ENCODE data around the gene SERHL2.
A peak's percentile ranks its signal among the peaks of the same experiment; 100 is the strongest.
"Not testable (repeated sequence)": the region's sequence is repeated elsewhere in the genome, so short reads cannot be mapped to it uniquely, and the experiment has no call there.

Gene SERHL2

DNA sequence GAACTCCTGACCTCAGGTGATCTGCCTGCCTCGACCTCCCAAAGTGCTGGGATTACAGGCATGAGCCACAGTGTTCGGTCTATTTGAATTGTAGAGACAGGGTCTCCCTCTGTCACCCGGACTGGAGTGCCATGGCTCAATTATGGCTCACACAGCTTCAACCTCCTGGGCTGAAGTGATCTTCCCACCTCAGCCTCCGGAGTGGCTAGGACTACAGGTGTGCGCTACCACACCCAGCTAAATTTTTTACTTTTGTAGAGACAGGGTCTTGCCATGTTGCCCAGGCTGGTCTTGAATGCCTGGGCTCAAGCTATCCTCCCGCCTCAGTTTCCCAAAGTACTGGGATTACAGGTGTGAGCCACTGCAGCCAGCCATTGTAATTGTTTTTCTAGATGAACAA is 14.2 kb downstream of the SERHL2 start:
- H3K4me1 Mint-ChIP-seq (ENCODE audit: low read depth in 2 of 2); H3K4me3 Mint-ChIP-seq; DNase-seq; H3K27me3 Mint-ChIP-seq; H3K9me3 Mint-ChIP-seq; H3K27ac Mint-ChIP-seq; ATAC-seq (replicated peaks): not testable (repeated sequence)
- peaks cover 13% of the 10 kb centered on the region for H3K36me3 Mint-ChIP-seq (ENCODE audit: insufficient read depth)

DNA sequence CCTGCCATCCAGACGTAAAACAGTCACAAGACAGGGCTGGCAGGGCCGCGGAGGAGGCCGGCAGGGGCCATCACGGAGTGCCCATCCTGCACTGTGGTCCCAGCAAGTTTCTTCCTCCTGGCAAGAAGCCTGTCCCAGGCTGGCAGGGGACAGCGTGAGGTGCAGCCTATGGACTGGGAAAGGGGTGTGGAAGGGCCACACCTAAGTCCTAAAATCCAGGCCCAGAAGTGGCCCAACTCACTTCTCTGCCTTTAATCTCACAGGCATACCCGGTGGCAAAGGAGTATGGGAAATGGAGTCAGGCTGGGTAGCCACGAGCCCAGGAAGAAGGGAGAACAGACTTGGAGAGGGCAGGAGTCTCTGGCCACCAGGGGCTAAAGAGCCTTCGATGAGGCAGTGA is 16.8 kb downstream of the SERHL2 start:
- not testable (repeated sequence) for H3K4me3 Mint-ChIP-seq; H3K9me3 Mint-ChIP-seq; H3K27me3 Mint-ChIP-seq; ATAC-seq (replicated peaks); H3K4me1 Mint-ChIP-seq (ENCODE audit: low read depth in 2 of 2); DNase-seq
- H3K36me3 Mint-ChIP-seq (ENCODE audit: insufficient read depth): peaks cover 22% of the 10 kb centered on the region
- H3K27ac Mint-ChIP-seq: peak overlapping the region; percentile 41 to 72

DNA sequence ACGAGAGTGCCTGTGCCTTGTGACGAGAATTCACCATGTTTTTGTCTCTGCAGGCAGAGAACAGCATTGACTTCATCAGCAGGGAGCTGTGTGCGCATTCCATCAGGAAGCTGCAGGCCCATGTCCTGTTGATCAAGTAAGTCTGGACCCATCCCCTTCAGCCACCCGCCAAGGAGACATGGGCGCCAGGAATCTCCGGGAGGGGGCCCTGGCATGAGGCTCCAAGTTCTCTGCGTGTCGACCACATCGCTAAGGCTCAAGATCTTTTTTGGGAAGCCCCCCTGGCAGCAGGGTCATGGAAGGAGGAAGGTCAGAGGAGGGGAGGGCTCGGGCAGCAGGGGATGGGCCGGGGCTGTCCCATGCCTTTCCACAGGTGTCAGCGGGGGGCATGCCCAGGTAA is 17.3 kb downstream of the SERHL2 start:
- H3K4me1 Mint-ChIP-seq (ENCODE audit: low read depth in 2 of 2); H3K27ac Mint-ChIP-seq; H3K27me3 Mint-ChIP-seq; H3K9me3 Mint-ChIP-seq; DNase-seq; ATAC-seq (replicated peaks); H3K4me3 Mint-ChIP-seq: not testable (repeated sequence)
- peaks cover 22% of the 10 kb centered on the region for H3K36me3 Mint-ChIP-seq (ENCODE audit: insufficient read depth)

DNA sequence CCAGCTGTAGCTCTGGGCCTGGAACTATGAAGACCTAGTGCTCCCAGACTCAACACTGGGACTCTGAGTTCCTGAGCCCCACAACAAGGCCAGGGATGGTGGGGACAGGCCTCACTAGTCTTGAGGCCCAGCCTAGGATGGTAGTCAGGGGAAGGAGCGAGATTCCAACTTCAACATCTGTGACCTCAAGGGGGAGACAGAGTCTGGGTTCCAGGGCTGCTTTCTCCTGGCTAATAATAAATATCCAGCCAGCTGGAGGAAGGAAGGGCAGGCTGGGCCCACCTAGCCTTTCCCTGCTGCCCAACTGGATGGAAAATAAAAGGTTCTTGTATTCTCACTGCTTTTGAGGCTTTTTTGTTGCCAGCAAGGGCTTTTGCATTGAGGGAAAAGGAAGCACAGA is 20.3 kb downstream of the SERHL2 start:
- H3K36me3 Mint-ChIP-seq (ENCODE audit: insufficient read depth): peaks cover 42% of the 10 kb centered on the region
- H3K27ac Mint-ChIP-seq; H3K4me1 Mint-ChIP-seq (ENCODE audit: low read depth in 2 of 2): not testable (repeated sequence)

DNA sequence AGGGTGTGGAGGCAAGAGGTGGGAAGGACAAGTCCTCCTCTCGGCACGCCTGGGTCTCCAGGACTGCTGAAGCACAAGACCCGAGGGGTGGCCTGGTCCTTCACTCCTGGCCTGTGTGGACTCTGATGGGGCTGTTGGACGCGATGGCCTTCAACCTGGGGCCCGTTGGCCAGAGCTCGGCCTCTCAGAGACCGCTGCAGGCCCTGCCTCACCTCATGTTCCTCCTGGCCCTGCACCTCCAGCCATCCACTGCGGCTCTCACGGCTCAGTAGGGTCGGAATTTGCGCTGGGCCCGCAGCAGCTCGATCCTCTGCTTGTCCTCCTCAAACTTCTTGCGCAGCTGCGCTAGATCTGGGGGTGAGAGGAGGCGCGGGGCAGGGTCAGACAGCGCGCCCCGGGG is 20.7 kb downstream of the SERHL2 start:
- H3K36me3 Mint-ChIP-seq (ENCODE audit: insufficient read depth): peaks cover 44% of the 10 kb centered on the region
- H3K27ac Mint-ChIP-seq; DNase-seq; ATAC-seq (replicated peaks); H3K4me1 Mint-ChIP-seq (ENCODE audit: low read depth in 2 of 2); H3K27me3 Mint-ChIP-seq; H3K9me3 Mint-ChIP-seq; H3K4me3 Mint-ChIP-seq: not testable (repeated sequence)

More for the DNA sequence above, 20.3 kb downstream of the SERHL2 start:
- not testable (repeated sequence) for H3K9me3 Mint-ChIP-seq; H3K27me3 Mint-ChIP-seq; H3K4me3 Mint-ChIP-seq; DNase-seq; ATAC-seq (replicated peaks)

DNA sequence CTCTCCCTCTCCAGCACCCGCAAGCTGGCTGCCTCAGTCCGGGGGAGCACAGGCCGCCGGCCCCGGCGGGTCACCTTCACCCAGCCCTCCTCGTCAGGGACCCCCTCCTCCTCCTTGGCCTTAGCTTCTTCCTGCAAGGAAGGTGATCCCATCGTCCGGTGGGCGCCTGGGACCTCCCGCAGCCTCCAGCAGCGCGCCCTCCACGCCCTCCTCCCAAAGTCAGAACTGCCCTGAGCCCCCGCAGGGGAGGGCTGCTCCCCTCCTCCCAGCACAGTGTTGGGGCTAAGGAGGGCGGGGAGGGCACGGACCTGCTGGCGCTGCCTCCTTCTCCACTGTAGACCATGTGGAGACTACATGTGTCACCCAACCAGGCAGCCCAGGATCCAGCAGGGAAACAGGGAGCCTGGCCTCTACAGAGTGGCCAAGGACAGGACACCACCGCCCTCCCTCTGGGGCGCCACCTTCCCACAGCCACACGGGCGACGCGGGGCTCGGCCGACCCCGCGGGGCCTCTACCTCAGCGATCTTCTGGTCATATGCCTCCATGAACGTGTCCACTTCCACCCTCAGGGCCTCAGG is 22.3 kb downstream of the SERHL2 start:
- H3K4me3 Mint-ChIP-seq; ATAC-seq (replicated peaks); H3K9me3 Mint-ChIP-seq; H3K27ac Mint-ChIP-seq; H3K27me3 Mint-ChIP-seq; H3K4me1 Mint-ChIP-seq (ENCODE audit: low read depth in 2 of 2); DNase-seq: not testable (repeated sequence)
- peaks cover 45% of the 10 kb centered on the region for H3K36me3 Mint-ChIP-seq (ENCODE audit: insufficient read depth)

DNA sequence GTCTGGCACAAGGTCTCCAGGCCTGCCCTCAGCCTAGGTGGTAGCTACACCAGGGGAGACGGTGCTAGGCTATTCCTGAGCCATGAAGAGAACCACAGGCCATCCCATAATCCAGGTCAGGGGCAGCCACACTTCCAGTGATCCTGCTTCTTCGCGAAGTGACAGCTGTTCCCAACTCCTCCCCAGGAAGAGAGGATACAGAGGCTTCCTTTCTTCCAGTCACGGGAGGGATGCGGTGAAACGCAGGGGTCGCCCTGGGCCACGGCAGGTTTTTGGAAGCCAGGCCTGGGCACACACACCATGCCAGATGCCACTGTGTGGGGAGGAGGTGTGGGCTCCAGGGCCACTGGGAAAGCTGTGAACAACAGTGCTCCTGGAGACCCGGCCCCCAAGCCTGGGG is 23.4 kb downstream of the SERHL2 start:
- not testable (repeated sequence) for H3K27ac Mint-ChIP-seq

DNA sequence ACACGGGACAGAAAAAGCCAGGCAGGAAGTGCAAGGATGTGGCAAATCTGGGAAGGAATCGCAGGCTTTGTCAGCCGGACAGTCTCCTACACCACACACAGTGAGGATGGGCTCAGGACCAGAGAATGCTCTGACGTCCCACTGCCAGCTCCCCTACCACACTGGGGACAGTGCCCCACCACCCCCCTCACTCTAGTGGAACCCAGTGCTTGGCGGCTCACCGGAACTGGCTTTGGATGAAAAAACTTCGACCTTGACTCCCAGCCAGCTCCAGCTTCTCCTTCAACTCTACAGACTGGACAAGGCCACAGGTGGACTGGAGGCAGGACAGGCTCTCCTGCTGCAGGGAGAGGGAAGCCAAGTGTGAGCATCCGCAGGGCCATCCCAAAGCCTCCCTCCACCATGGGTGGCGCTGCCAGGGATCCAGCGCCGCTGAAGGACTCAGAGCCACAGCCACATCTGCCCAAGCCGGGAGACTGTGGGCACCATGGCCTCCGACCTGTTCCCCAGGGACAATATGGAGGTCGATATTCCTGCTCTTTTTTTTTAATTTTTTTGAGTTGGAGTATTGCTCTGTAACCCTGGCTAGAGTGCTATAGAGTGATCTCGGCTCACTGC is 24.0 kb downstream of the SERHL2 start:
- no peaks in the 10 kb centered on the region for H3K9me3 Mint-ChIP-seq
- H3K27me3 Mint-ChIP-seq: no peaks in the 10 kb centered on the region
- ATAC-seq (replicated peaks): no peak
- H3K36me3 Mint-ChIP-seq (ENCODE audit: insufficient read depth): peaks cover 49% of the 10 kb centered on the region
- peak overlapping the region in 1 of 2 donors; percentile 67 for H3K27ac Mint-ChIP-seq
- H3K4me1 Mint-ChIP-seq (ENCODE audit: low read depth in 2 of 2): peaks cover 11 to 16% of the 10 kb centered on the region in 2 donors
- H3K4me3 Mint-ChIP-seq: no peak overlapping the region
- DNase-seq: no peak

More for the DNA sequence above, 23.4 kb downstream of the SERHL2 start:
- Mint-ChIP-seq H3K4me1 (ENCODE audit: low read depth in 2 of 2) (peaks cover 7 to 12% of the 10 kb centered on the region in 2 donors), H3K36me3 (ENCODE audit: insufficient read depth) (peaks cover 47% of the 10 kb centered on the region)
- DNase-seq; H3K27me3 Mint-ChIP-seq; H3K4me3 Mint-ChIP-seq; ATAC-seq (replicated peaks); H3K9me3 Mint-ChIP-seq: not testable (repeated sequence)

DNA sequence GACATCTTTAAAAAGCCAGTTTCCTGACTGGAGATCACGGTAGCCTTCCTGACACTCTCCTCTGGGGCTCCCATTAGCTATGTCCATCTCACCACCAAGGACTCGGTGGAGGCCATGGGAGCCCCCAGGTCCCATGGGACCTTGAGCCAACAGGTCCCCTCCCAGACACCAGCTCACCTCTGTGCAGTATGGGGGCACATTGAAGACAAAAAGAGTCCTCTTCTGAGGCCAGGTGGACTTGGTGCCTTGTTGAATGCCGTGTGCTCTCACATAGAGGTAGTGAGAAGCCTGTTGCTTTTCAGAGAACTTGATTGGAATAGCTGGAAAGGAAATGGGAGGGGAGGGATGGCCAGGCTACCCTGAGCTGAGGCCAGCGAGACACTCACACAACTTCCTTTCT is 26.3 kb downstream of the SERHL2 start:
- H3K27ac Mint-ChIP-seq: peak overlapping the region in 1 of 2 donors; percentile 46
- H3K4me1 Mint-ChIP-seq (ENCODE audit: low read depth in 2 of 2): peaks cover 11 to 16% of the 10 kb centered on the region in 2 donors
- not testable (repeated sequence) for ATAC-seq (replicated peaks); DNase-seq; H3K9me3 Mint-ChIP-seq; H3K4me3 Mint-ChIP-seq; H3K27me3 Mint-ChIP-seq
- H3K36me3 Mint-ChIP-seq (ENCODE audit: insufficient read depth): peaks cover 42% of the 10 kb centered on the region

DNA sequence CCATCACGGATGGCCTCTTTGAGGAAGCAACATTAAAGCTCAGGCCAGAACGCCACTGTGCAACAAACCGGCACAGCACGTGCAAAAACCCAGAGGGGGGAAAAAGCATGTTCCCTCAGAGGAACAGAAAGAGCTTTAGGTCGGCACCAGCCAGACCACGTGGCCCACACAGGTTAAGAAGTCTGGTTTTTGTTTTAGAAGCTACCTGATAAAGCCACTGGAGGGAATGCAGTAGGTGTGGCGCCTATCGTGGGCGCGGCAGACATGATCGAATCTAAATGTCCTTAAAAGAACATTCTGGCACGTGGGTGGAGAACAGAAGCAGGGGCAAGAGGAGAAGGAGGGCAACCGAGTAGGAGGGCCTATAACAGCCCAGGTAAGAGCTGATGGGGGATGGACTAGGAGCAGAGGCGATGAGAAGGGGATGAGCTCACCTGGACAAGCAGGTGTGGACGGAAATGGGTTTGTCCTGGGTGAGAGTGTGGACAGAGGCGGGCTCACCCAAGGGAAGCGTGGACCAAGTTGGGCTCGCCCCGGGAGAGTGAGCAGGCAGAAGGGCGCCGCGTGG is 27.5 kb downstream of the SERHL2 start:
- Mint-ChIP-seq H3K36me3 (ENCODE audit: insufficient read depth) (peaks cover 47% of the 10 kb centered on the region), H3K27ac (peak overlapping the region; percentile 62), H3K4me1 (ENCODE audit: low read depth in 2 of 2) (peaks cover 14 to 17% of the 10 kb centered on the region in 2 donors), H3K4me3 (peak overlapping the region; percentile 94 to 99)
- H3K9me3 Mint-ChIP-seq, H3K27me3 Mint-ChIP-seq, DNase-seq: not testable (repeated sequence)
- ATAC-seq (replicated peaks): peak; percentile 48

DNA sequence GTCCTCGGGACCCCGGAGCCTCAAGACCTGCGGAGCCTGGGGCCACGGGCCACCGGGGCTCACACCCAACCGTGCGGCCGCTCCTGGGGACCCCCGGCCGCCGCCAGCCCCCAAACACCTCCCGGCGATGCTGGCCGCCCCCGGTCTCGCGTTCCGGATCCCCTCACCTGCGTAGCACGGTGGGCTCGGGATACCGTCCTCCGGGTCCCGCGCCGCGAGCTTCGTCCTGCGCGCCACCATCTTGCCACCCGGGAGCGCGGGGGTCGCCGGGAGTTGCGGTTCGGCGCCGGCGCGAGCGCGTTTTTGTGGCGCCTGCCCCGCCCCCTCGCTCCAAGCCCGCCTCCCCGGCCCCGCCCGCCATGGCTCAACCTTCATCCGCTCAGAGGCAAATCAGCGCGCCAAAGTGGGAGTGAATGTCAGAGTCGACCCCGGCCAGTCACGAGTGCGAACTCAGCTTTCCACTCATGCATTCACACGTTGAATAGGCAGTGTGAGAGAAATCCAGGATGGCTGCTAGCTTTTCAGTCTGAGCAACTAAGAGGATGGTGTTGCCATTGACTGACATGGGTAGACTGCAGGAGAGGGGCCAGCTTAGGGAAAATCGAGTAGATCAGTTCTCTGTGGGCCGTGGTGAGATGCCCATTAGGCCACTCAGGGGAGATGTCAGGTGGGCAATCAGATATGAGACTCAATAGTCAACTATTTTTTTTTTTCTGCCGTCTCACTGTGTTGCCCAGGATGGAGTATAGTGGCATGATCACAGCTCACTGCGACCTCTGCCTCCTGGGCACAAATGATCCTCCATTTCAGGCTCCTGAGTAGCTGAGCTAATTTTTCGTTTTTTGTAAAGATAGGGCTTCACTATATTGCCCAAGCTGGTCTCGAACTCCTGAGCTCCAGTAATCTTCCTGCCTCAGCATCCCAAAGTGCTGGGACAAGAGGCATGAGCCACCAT is 28.3 kb downstream of the SERHL2 start:
- no peaks in the 10 kb centered on the region for H3K9me3 Mint-ChIP-seq
- DNase-seq (peak; percentile 68 to 76 (median 74)), ATAC-seq (replicated peaks) (peak; percentile 81)
- H3K4me1 Mint-ChIP-seq (ENCODE audit: low read depth in 2 of 2): peaks cover 14 to 17% of the 10 kb centered on the region in 2 donors
- H3K4me3 Mint-ChIP-seq: peak overlapping the region; percentile 94 to 99
- peaks cover 53% of the 10 kb centered on the region for H3K36me3 Mint-ChIP-seq (ENCODE audit: insufficient read depth)
- H3K27ac Mint-ChIP-seq: peak overlapping the region; percentile 62
- no peaks in the 10 kb centered on the region for H3K27me3 Mint-ChIP-seq

DNA sequence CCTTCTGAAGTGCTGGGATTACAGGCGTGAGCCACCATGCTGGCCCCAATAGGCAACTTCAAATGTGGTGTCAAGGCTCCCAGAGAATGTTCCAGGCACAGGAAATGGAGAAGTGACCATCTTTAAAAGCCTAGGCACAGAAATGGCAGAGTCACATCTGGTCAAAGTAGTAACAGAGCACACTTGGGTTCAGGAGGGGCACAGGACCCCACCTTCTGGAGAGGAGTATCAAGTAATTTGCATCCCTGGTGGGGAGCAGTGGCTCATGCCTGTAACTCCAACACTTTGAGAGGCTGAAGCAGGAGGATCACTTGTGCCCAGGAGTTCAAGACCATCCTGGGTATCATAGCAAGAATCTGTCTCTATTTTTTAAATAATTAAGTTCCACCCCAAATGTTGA is 29.2 kb downstream of the SERHL2 start:
- Mint-ChIP-seq H3K4me1 (ENCODE audit: low read depth in 2 of 2) (peaks cover 14 to 17% of the 10 kb centered on the region in 2 donors), H3K27me3 (no peaks in the 10 kb centered on the region), H3K9me3 (no peaks in the 10 kb centered on the region), H3K4me3 (no peak overlapping the region), H3K27ac (peak overlapping the region in 1 of 2 donors; percentile 31), H3K36me3 (ENCODE audit: insufficient read depth) (peaks cover 53% of the 10 kb centered on the region)
- no peak for DNase-seq
- no peak for ATAC-seq (replicated peaks)

DNA sequence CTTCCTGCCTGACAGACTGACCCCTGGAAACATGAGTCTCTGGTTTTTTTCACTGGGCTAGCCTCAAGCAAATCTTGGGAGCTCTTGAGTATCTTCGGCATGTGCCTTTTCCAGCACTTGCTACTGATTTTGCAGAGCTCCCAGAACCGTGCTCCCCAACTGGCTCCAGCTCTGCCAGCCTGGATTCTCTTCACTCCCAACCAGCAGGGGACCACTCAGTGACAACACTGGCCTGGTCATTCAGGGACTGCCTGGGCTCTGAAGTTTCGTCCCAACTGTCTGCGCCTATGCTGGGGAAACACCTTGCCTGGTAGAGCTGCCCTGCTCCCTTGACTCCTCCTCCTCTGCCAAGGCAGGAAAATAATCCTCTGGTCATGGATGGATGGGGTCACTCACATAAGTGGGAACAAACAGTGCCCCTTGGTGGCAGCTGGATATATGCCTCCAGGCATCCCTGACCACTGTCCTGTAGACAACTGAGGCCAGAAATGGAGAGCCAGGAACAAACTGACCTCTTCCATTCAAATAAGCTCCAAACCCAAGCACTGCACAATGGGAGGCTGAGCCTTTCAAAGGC is 30.7 kb downstream of the SERHL2 start:
- Mint-ChIP-seq H3K4me1 (ENCODE audit: low read depth in 2 of 2) (peaks cover 14 to 17% of the 10 kb centered on the region in 2 donors), H3K27ac (no peak overlapping the region), H3K27me3 (no peaks in the 10 kb centered on the region), H3K9me3 (no peaks in the 10 kb centered on the region), H3K36me3 (ENCODE audit: insufficient read depth) (peaks cover 56% of the 10 kb centered on the region), H3K4me3 (no peak overlapping the region)
- no peak for ATAC-seq (replicated peaks)
- no peak for DNase-seq
